ENCODE results near the gene TLDC2.

- TF ChIP-seq, protein P1, sequence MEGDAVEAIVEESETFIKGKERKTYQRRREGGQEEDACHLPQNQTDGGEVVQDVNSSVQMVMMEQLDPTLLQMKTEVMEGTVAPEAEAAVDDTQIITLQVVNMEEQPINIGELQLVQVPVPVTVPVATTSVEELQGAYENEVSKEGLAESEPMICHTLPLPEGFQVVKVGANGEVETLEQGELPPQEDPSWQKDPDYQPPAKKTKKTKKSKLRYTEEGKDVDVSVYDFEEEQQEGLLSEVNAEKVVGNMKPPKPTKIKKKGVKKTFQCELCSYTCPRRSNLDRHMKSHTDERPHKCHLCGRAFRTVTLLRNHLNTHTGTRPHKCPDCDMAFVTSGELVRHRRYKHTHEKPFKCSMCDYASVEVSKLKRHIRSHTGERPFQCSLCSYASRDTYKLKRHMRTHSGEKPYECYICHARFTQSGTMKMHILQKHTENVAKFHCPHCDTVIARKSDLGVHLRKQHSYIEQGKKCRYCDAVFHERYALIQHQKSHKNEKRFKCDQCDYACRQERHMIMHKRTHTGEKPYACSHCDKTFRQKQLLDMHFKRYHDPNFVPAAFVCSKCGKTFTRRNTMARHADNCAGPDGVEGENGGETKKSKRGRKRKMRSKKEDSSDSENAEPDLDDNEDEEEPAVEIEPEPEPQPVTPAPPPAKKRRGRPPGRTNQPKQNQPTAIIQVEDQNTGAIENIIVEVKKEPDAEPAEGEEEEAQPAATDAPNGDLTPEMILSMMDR (IDR thresholded peaks at IDR 0.05; ENCODE audit: insufficient read depth, low read length) = no peak
- no peak for TF ChIP-seq REST (IDR thresholded peaks at IDR 0.05; ENCODE audit: insufficient replicate concordance, low read depth)
These were observed 60.4 kb downstream of the TLDC2 start for GRCh38 chr20:36936341-36936740.
